Myocyte (in vitro differentiated cells): ENCODE measurements around the gene AP3B1. TPM values are rescaled to one million over a fixed set of nuclear protein-coding genes. Genes with fewer than 3 reads are reported as not detected.

Experiments used
- total RNA-seq: library from RNA; depleted of rRNA; stranded (reverse); fragments of >200 nt; gene quantifications from 2 replicates; pipeline ENCODE4 v1.2.3, GENCODE V29; 2014

The AP3B1 gene
- total RNA-seq, 1 donor from 2014 or later = 50.0 TPM

Other genes with a start within 250 kb of the AP3B1 start
- gene SCAMP1, start 65.9 kb upstream of the AP3B1 start, total RNA-seq = 45.4 and 47.8 TPM in 2 replicates